MV-4-11 (cell line): Measurements from ENCODE around the gene PDE4C.

Experiments used
- DNase-seq: peaks from one replicate; lab custom pipeline; 2025; lab: John Stamatoyannopoulos, UW

The PDE4C gene

DNA sequence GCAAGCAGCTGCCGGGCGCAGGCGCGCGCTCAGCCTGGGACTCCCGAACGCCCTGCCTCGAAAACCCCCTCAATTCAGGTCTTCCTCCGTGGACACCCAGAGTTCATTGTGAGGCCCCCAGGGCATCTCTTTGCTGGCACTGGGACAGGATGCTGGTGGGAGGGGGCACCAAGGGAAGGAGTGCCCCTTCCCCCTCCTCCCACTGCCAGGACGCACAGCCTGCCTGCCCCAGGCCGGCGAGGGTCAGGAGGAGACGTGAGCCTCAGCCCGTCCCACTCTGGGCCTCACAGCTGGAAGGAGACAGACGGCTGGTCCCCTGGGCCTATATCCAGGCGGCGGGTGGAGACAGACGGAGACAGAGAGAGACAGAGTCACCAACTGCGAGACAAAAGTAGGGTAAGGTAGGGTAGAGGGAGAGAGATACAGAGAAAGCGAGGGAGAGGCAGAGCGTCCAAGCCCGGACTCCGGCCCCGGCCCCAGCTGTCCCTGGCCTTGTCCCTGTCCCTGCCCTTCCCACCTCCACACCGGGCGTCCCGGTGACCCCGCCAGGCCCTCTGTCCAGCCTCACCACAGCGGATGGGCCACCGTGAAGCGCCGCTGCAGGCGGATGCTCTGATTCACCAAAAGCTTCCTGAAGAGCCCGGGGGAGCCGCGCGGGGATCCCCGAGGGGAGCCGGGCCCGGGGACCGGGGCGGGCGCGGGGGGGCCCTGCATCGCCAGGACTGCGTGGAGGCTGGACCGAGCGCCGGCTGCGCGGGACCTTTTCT lies at the start of gene PDE4C:
PDE4C (minus strand) TSS at position 737 of the 767 bp plus-strand sequence; CDS start at position 714, 23 bp downstream.
- DNase-seq = no peak

DNA sequence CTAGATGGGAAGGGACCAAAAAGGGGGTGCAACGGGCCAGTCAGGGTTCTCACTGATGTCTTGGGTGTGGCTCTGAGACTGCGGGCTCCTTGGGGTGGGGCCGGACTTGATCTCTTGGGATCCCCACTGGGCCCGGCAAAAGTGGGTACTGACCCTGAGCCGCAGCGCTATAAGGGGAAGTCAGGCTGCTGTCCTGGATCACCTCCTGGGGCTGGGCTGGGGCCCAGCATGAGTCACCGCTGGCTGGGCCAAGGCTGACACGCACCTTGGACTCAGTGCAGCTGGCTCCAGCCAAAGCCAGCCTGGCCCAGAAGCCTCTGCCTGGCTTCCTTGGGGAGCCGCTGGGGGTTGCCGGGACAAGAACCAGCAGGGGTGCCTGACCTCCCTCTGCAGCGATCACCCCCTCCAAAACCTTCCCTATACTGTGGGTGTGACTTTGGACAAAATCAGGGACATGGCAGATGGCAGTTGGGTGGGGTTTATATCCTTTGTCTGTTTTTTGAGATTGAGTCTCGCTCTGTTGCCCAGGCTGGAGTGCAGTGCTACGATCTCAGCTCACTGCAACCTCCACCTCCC lies 48.6 kb upstream of the PDE4C start:
- peak; percentile 92 for DNase-seq

- peak; percentile 55 for DNase-seq
Observed at GRCh38 chr19:18274219-18274780, 48.1 kb upstream of the PDE4C start, which contains the start of gene IQCN. IQCN (minus strand) TSS chr19:18274452; CDS start chr19:18269478, 4,974 bp downstream.

DNA sequence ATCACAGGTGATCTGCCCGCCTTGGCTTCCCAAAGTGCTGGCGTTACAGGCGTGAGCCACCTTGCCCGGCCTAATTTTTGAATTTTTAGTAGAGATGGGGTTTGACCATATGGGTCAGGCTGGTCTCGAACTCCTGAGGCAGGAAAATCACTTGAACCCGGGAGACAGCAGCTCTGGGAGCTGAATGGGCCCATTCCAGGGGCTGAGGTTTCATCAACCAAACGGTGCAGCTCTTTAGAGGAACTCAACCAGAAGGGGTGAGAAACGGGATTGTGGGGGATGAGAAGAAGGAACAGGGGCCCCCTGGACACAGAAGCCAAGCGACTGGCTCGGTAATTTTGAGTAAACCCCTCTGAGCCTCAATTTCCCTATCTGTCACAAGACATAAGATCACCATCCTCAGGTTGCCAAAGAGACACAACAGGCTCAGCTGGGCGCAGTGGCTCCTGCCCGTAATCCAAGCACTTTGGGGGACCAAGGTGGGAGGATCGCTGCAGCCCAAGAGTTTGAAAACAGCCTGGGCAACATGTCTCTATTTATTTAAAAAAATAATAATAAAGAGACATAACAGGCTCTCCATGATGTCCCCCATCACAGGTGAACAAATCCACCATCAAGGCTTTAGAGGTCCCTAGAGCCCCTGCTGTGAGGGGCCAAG lies 47.5 kb upstream of the PDE4C start:
- no peak for DNase-seq

- DNase-seq = no peak
Observed at GRCh38 chr19:18271433-18271841, 45.2 kb upstream of the PDE4C start.

DNA sequence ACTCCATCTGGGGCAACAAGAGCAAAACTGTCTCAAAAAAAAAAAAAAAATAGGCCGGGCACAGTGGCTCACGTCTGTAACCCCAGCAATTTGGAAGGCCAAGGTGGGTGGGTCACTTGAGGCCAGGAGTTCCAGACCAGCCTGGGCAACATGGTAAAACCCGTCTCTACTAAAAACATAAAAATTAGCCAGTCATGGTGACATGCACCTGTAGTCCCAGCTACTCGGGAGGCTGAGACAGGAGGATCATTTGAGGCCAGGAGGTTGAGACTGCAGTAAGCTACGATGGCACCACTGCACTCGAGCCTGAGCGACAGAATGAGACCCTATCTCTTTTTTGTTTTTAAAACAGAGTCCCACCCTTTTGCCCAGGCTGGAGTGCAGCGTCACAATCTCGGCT lies 44.1 kb upstream of the PDE4C start:
- no peak for DNase-seq

DNA sequence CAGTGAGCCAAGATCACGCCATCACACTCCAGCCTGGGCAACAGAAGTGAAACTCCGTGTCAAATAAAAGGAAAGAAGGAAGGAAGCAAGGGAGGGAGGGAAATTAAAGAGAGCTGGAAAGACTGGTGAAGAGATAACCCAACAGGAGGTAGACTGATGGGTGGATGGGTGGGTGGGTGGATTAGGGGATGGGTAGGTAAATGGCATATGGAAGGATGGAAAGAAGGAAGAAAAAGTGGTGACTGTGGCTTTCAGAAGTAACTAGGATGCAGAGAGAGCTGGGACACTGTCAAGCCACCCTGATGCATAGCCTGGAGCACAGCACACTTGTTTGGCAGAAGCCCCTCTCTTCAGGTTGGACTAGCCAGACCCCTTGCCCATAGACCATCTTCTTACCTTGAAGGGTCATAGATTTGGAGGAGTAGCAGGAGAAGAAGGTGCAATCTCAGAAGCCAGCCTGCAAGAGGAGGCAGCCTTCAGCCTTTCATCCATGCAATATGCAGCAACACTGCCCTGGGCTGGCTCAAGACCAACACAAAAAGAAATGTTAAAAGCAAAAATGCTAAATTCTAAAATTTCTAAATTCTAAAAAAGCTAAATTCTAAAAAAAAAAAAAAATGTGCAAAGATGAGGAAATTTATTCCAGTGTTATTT lies 43.0 kb upstream of the PDE4C start:
- DNase-seq = peak; percentile 33

- no peak for DNase-seq
Observed at GRCh38 chr19:18266771-18267686, 40.8 kb upstream of the PDE4C start.

DNA sequence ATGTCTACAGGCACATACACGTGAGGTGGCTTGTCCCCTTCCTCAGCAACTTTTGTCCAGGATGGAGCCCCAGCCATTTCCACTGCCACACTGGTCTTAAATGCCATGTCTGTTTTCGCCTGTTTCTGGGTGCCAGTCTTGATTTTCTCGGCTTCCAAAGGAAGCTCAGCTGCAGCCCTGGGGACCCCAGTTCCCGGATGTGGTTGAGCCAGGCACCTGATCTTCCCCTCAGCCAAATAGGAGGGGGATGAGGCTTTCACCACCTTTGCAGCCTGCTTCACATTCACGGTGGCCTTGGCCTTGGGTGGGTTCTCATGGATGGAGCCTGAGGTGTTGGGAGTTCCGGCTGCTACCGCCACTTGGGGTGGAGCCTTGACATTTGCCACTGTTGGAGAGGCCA lies 39.3 kb upstream of the PDE4C start:
- no peak for DNase-seq

DNA sequence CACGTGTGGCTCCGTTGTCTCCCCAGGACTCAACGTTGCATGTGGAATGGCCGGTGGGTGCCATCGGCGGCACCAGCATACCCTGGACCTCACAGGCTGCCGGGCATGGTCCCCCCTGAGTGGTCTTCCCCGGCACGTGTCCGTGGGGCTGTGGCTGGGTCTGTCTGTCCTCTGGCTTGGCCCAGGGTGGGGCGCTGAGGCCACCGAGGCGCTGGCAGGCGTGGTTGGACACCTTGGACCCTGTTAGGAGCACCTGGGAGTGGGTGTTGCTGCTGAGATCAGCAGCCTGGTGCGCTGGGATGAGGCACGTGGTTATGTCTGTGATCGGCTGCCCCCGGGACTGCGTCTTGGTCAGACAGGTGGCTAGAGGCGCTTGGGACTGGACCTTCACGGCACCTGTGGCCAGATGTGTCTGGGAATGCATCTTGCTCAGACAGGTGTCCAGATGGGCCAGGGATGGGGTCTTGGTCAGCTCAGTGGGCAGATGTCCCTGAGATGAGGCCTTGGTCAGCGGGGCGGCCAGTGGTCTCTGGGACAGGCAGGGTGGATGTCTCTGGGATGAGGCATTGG lies 38.8 kb upstream of the PDE4C start:
- no peak for DNase-seq

GRCh38 chr19:18264137-18264854 lies 38.1 kb upstream of the PDE4C start:
- DNase-seq = no peak

- DNase-seq = no peak
Observed at GRCh38 chr19:18263324-18264136, 37.3 kb upstream of the PDE4C start.

- peak; percentile 96 for DNase-seq
Observed at GRCh38 chr19:18262917-18263316, 36.7 kb upstream of the PDE4C start.

DNA sequence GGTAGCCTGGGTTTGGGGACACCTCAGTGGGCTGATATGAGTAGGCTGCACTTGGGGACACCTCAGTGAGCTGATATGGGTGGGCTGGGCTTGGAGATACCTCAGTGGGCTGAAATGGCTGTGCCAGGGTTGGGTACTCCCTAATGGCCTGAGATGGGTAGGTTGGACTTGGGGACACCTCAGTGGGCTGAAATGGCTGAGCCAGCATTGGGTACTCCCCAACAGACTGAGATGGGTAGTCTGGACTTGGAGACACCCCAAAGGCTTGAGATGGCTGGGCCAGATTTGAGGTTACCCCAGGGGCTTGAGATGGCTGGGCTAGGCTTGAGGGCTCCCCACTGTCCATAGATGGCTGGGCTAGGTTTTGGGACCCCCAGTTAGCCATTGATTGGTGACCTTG lies 35.9 kb upstream of the PDE4C start:
- DNase-seq = no peak

DNA sequence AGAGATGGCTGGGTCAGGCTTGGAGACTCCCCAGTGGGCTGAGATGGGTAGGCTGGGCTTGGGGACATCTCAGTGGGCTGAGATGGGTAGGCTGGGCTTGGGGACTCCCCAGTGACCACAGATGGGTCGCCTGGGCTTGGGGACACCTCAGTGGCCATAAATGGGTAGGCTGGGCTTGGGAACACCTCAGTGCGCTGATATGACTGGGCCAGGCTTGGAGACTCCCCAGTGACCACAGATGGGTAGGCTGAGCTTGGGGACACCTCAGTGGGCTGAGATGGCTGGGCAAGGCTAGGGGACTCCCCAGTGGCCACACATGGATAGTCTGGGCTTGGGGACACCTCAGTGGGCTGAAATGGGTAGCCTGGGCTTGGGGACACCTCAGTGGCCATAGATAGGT lies 35.2 kb upstream of the PDE4C start:
- no peak for DNase-seq

- peak; percentile 66 for DNase-seq
Observed at GRCh38 chr19:18259893-18260292, 33.7 kb upstream of the PDE4C start.

DNA sequence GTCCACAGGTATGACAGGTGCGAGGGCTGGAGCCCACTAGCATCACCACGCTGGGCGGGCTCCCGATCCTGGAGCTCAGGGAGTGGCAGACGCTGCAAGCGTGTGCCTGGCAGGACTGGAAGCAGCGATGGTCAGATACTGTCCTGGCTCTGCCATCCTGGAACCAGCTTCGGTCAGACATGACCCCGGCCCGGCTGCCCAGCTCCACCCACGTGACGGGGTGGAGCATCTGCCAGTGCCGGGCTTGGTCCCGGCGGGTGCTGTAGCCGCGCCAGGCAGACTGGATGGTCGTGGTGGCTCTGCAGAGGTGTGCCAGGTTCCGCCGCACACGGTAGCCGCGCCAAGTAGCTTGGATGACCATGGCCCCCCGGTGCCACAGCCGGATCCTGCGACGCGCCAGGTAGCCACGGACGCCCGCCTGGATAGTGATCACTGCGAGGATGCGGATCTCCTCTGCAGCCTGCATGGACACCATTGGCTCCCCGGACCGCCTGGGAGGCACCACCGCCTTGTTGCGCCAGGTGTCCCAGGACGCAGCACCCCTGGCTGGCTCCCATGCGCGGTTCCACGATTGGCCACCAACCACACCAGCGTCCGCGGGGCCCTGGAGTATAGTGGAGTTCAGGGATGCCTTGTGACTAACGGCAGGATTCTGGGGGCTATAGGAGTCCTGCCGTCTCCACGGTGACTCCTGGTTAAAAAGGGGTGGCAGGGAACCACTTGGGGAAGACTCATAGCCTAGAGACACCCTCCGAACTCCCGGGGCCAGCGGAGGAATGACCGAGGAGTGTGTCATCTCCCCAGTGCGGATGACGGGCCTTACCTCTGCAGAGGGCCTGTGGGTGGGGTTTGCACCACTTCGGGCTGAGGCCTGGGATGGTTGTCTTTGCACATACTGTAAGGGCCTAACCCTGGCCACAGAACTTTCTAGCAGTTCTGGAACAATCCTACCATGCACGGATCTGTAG lies 31.5 kb upstream of the PDE4C start:
- DNase-seq = no peak
